COLO668 (cell line): ENCODE data around the gene LTF.

Experiments used
- DNase-seq: peaks from one replicate; lab custom pipeline; 2025; ENCODE audit not compliant: unreplicated experiment; lab: John Stamatoyannopoulos, UW

Gene LTF

GRCh38 chr3:46491089-46492070 is 26.7 kb upstream of the LTF start:
- no peak for DNase-seq

GRCh38 chr3:46490338-46491084 is 25.8 kb upstream of the LTF start:
- no peak for DNase-seq

DNA sequence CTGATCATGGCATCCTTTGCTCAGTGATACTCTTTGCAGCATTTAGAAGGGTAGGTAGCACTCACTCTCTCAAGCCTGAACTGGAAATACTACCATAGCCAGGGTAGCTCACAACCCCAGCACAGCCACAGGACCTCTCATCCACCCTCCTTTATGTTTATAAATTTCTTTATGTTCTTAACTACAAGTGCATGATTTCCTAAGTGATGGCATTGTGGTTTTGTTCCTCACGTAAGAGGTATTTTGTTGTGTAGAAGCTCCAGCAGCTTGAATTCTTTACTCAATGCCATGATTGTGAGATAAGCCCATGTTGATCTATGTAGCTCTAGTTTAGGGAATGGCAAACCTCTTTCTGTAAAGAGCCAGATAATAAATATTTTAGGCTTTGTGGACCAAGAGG is 25.2 kb upstream of the LTF start:
- no peak for DNase-seq

DNA sequence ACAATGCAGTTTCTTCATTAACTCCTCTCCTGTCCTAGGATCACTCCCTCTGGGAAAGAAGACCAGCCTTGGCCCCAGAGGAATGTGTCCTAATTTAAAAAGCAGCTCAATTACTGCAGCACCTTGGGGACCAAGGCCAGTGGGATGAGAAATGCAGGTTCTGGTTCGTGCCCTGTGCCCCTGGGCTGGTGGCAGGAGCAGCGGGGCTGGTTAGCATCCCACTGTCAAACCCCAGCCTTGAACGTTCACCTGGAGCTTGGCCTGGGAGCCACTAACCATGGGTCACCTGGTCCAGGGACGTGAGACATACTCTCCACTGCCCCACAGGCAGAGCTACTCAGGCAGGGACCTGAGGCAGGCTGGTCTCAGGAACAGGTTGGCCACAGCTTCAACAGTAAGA is 24.7 kb upstream of the LTF start:
- no peak for DNase-seq

GRCh38 chr3:46488735-46489361 is 24.1 kb upstream of the LTF start:
- DNase-seq = peak; percentile 90

DNA sequence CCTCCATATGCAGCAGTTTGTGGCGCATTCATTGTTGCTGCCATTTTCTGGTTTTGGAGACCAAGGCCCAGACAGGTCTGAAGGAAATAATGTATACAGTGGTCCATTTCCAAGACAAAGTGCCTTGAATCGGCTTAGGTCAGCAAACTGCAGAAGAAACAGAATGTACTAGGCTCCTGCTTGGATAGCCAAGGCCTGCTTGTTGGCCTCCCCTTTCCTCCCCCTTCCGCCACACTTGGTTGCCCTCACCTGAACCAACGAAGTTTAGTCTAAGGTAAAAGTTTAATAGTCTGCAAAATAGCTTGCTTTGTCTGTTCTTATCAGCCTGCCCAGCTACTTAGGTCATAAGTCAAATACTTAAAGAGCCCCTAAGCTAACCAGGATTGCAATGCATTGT is 21.1 kb upstream of the LTF start:
- DNase-seq = no peak

DNA sequence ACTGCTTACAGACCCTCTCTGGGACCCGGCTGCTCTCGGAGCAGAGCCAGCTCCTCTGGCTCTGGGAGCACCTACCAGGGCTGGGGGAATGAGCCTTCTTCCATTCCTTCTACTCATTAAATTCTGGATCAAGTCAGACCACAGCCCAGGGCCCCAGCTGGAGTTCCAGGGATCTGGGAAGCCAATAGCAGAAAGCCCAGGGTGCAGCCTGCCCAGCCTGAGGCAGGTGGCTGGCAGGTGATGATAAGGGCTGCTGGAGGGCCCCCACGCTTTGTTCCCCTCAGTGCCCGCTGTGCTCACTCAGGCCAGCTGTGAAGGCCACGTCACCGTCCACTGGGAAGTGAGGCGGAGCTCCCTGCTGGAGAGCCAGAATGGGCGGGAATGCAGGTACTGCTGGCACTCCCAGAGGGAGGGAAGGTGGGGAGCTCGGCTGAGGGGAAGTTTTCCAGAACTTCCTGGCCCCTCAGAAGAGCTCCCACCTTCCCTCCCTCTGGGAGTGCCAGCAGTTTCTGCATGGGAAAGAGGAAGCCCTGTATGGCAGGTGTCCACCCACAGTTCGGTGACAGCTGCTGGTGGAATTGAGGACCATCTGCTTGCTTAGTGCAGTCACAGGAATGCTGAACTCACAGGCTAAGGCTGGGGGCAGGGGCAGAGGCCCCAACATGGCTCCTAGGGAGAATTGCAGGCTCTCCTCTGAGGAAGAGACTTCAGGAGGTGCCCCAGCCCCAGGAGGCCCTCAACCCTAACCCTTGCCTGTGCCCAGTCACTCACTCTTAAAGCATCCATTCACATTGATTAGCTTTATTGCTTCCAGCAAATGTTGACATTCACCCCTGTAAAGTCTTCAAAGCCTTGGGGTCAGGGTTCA is 20.4 kb upstream of the LTF start:
- peak; percentile 91 for DNase-seq

GRCh38 chr3:46484388-46484787 is 19.7 kb upstream of the LTF start:
- DNase-seq = no peak

- DNase-seq = no peak
Observed at GRCh38 chr3:46483825-46484224, 19.1 kb upstream of the LTF start.

- no peak for DNase-seq
Observed at GRCh38 chr3:46482632-46483350, 18.1 kb upstream of the LTF start.

GRCh38 chr3:46481636-46482035 is 16.9 kb upstream of the LTF start:
- no peak for DNase-seq

- no peak for DNase-seq
Observed at GRCh38 chr3:46480491-46481195, 15.9 kb upstream of the LTF start.

DNA sequence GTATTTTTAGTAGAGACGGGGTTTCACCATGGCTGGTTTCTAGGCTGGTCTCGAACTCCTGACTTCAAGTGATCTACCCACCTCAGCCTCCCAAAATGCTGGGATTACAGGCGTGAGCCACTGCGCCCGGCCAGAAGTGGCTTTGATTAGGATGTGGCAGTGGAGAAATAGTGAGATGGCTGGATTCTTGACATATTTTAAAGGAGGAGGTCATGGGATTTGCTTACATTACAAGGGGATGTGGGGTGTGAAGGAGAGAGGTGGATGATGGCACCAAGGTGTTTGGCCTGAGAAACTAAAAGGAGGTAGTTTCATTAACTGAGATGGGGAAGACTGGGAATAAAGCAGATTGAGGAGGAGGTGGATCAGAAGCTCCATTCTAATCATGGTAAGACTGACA is 15.0 kb upstream of the LTF start:
- no peak for DNase-seq

- DNase-seq = no peak
Observed at GRCh38 chr3:46479021-46479420, 14.3 kb upstream of the LTF start.

DNA sequence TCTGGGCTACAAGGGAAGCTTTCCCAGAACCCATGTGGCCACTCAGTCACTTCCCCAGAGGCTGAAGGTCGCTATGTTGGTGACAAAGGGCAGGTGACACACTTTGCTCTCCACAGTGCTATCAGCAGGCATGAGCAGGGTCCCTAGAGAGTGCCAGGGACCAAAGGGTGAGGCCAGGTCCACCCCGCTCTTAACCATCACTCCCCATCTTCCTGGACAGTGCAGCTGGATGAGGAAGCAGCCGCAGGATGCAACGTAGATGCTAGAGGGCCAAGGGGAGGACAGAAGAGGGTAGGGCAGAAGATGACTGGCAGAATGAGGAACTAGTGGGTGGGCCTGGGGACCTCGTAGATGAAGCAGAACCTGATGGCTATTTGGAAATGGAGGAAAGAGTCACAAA is 13.6 kb upstream of the LTF start:
- no peak for DNase-seq

- no peak for DNase-seq
Observed at GRCh38 chr3:46477756-46478155, 13.1 kb upstream of the LTF start.

DNA sequence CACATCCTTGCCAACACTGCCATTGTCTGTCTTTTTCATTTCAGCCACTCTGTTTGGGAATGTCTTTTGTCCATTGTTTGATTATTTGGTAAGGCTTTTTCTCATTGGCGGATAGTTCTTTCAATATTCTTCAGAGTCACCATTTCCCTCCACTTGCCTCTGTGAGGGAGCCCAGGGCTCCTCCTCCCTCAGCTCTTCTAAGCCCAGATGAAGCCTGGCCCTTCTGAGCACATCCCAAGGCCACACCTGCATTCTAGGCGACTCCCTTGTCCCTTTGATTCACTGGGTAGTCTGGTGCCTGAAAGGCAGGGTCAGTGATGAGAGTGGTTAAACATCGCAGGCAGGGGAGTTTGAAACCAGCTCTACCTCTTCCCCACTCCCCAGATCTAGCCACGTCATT is 12.4 kb upstream of the LTF start:
- DNase-seq = no peak

DNA sequence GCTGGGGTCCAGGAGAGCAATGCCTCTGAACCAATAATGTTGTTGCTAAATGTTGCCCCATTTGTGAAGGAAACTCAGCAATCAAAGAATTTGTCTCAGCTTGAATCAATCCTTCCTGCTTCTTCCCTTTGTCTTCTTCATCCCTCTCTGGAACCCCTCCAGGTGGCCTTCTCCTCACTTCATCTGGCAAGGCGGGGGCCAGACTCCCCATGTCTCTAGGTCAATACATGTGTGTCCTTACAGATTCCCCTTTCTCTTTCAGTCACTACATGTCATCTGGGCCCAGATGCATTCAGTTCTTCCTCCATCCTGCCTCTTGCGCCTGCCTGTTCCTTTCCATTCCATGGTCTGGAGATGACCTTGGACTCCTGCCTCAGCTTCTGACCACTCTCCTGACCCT is 8.0 kb upstream of the LTF start:
- no peak for DNase-seq

DNA sequence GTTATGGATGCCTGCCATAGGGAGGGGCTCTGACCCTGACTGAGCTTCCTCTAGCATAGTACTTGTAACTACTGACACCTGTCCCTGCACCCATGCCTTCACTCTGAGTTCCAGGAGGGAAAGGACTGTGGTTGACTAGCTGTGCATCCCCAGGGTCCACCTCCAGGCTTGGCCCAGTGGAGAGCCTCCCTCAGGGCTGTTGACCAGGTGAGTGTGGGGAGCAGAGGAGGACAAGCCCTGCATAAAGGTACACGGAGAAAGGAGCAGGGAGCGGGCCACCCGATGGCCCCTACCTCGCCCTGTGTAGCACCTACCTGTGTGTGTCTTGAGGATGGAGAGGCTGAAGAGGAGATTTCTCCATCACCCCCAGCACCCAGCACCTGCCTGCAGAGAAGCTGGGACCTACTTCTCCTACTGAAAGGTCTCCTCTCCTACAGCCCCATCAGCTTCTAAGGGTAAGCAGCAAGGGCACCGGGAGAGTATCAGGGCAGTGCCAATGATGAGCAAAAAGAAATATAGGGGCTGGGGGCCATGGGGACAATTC is 6.7 kb upstream of the LTF start:
- DNase-seq = no peak
